Retinal pigment epithelial cell (primary cell): ENCODE data around the gene RASAL2.

Experiments
- DNase-seq: peaks from one replicate; pipeline ENCODE4 v3.0.0-alpha.2; 2010; ENCODE audit warnings: low read depth
- H3K4me3 ChIP-seq: 2 replicates; pipeline ENCODE4 v1.5.1; 2011; ENCODE audit warnings: mild to moderate bottlenecking, low read length, control low read depth, moderate library complexity
- TF ChIP-seq, protein P1 (sequence below): conservative IDR thresholded peaks from 2 replicates; pipeline ENCODE4 v1.5.1; 2011; ENCODE audit warnings: low read depth, low read length, control low read depth, inconsistent platforms

Gene RASAL2

DNA sequence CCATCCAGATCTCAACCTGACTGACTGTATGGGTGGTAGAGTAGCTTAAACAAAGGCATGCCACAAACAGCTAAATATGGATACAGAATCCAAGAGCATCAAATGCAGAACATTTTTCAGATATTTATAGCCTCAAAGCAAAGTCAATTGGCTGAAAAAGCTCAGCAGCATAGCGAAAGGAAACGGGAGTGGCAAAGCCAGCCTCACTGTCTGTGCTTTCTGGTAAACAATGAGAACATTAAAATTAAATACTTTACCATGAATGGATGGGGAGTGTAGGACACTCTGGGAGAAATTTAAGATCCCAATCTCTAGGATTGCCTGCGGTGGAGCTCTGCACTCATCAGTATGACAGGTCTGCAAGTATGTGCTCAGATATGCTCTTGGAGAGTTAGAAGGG lies 4.4 kb downstream of the RASAL2 start:
- DNase-seq: peak; percentile 8
- TF ChIP-seq, protein P1, sequence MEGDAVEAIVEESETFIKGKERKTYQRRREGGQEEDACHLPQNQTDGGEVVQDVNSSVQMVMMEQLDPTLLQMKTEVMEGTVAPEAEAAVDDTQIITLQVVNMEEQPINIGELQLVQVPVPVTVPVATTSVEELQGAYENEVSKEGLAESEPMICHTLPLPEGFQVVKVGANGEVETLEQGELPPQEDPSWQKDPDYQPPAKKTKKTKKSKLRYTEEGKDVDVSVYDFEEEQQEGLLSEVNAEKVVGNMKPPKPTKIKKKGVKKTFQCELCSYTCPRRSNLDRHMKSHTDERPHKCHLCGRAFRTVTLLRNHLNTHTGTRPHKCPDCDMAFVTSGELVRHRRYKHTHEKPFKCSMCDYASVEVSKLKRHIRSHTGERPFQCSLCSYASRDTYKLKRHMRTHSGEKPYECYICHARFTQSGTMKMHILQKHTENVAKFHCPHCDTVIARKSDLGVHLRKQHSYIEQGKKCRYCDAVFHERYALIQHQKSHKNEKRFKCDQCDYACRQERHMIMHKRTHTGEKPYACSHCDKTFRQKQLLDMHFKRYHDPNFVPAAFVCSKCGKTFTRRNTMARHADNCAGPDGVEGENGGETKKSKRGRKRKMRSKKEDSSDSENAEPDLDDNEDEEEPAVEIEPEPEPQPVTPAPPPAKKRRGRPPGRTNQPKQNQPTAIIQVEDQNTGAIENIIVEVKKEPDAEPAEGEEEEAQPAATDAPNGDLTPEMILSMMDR: no peak
- H3K4me3 ChIP-seq: no peak overlapping the region

DNA sequence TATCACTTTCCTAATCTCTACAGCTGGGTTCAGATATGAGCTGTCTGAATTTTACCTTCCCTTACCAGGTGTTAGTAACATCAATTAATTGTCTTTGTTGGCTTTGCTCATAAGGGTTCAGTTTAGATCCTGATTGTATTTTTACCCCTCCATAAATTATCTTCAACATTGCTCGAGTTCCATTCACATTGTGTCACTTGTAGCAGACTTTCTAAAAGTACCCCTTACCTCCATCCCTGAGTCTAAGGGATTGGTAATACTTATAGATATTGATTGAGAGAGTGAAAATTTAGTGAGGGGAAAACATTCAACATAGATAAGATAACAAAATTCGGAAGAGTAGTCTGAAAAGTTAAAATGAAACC lies 7.3 kb downstream of the RASAL2 start:
- TF ChIP-seq, protein P1: no peak
- H3K4me3 ChIP-seq: no peak overlapping the region
- DNase-seq: no peak

DNA sequence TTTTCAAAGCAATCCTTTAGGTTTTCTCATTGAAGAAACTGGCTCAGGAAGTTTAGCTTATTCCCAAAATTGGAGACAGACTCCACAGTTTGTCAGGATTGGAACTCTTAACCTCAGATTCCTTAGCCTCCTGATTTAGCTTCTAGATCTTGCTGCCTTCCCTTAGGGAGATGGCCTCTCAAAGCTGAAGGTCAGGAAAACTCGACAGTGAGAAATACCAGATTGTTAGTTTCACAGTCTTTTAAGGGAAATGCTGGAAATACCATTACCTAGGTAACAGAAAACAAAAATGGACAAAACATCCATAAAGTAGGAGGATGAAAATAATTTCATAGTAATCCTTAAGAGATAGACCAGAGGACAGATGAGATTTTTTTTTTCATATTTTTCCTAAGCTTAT lies 7.8 kb downstream of the RASAL2 start:
- H3K4me3 ChIP-seq: no peak overlapping the region
- no peak for DNase-seq
- TF ChIP-seq, protein P1: no peak

DNA sequence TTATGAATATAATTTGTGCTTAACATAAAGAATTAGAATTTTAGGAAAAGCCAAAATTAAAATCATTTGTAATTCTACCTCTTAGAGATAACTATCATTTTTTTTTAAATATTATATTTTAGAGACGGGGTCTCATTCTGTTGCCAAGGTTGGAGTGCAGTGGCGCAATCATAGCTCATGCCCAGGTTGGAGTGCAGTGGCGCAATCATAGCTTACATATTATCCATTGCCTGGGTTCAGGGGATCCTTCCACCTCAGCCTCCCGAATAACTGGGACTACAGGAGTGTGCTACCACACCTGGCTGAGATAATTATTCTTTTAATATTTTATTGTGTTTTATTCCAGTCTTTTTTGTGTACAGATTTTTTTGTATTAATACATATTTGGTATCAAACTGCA lies 8.3 kb downstream of the RASAL2 start:
- no peak overlapping the region for H3K4me3 ChIP-seq
- TF ChIP-seq, protein P1: no peak
- no peak for DNase-seq

DNA sequence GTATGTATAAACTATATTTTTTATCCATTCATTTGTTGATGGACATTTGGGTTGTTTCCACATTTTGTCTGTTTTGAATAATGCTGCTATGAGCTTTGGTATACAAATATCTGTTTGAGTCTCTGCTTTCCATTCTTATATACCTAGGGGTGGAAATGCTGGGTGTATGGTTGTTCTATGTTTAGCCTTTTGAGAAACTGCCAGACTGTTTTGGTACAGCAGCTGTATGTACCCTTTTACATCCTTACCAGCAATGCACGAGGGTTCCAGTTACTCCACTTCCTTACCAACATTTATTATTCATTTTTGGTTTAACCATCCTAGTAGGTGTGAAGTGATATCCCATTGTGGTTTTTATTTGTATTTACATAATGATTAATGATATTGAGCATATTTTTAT lies 13.9 kb downstream of the RASAL2 start:
- TF ChIP-seq, protein P1: no peak
- DNase-seq: no peak
- H3K4me3 ChIP-seq: no peak overlapping the region

DNA sequence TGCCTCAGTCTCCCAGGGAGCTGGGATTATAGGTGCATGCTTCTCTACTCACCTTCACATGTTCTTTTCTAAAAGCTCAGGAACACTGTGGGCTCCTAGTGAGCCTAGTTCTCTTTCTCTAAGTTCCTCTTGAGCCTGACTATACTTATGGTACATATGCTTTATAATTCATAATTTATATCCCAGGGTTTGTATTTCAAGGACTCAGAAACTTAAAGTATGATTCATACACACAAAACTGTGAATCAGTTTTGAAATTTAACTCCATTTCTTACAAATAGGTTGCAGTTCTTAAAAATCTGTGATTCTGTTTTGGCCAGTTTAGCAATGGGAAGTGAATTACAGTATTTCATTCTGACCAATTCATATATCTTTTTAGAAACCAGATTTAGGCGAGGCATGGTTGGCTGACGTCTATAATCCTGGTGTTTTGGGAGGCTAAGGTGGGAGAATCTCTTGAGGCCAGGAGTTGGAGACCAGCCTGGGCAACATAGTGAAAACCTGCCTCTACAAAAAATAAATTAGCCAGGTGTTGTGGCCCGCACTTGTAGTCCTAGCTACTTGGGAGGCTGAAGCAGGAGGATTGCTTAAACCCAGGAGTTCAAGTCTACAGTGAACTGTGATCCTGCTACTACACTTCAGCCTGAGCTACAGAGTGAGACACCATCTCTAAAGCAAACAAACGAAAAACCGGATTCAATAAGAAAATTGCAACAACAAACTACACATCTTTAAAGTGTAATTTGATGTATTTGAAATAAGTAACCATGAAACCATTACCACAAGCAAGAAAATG lies 15.6 kb downstream of the RASAL2 start:
- no peak overlapping the region for H3K4me3 ChIP-seq
- no peak for DNase-seq
- TF ChIP-seq, protein P1: no peak

DNA sequence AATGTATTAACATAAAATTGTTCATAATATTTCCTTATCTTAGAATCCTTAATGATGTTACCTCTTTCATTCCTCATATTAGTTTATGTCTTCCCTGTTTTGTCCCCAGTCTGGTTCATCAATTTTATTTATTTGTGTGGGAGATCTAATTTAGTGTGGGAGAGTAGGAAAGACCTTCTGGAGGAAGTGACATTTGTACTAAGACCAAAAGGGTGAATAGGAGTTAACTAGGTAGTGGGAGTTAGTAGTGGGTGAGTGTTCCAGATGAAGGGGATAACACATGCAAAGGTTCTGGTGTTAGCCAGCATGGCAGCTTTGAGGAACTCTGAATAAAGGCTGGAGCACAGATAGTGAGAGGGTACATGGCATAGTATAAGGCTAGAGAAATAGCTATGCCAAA lies 21.4 kb downstream of the RASAL2 start:
- TF ChIP-seq, protein P1: no peak
- H3K4me3 ChIP-seq: no peak overlapping the region
- DNase-seq: no peak
